Thoracic aorta (tissue), 2 donors: Measurements from ENCODE around the gene SCN8A. TPM values are rescaled to one million over a fixed set of nuclear protein-coding genes. Genes with fewer than 3 reads are reported as not detected.
"Not testable (repeated sequence)": the region's sequence is repeated elsewhere in the genome, so short reads cannot be mapped to it uniquely, and the experiment has no call there.

ENCODE experiments used
- ATAC-seq: fragments of 150-250 bp; one replicate; pipeline ENCODE4 v1.8.0; 2017; ENCODE audit warnings: low read depth; ENCODE audit not compliant: insufficient number of reproducible peaks, low FRiP score
- DNase-seq: peaks from one replicate; pipeline ENCODE4 v3.0.0-alpha.2; 2020; ENCODE audit warnings: low spot score
- H3K27ac ChIP-seq, 2 donors: fragments of 200-600 bp; sonication (generic); 1 replicate in 1 of 2; 2 replicates in 1 of 2; pipeline ENCODE4 v1.5.1; 2016; ENCODE audit warnings: mild to moderate bottlenecking in 2 of 2, moderate library complexity in 2 of 2
- H3K27me3 ChIP-seq: fragments of 200-600 bp; sonication (generic); replicated peaks from 2 replicates; pipeline ENCODE4 v1.6.0; 2016; ENCODE audit warnings: mild to moderate bottlenecking; ENCODE audit not compliant: insufficient read depth
- H3K36me3 ChIP-seq: fragments of 200-600 bp; sonication (generic); one replicate; pipeline ENCODE4 v1.5.1; 2016
- H3K4me1 ChIP-seq, 2 donors: fragments of 200-600 bp; sonication (generic); 1 replicate in 1 of 2; 2 replicates in 1 of 2; pipeline versions ENCODE4 v1.5.1 to v1.6.0; 2016; ENCODE audit warnings: low read depth in 2 of 2, mild to moderate bottlenecking in 1 of 2; ENCODE audit not compliant: control insufficient read depth in 1 of 2
- H3K4me3 ChIP-seq: fragments of 200-600 bp; sonication (generic); 2 replicates; pipeline ENCODE4 v1.5.1; 2016; ENCODE audit warnings: mild to moderate bottlenecking
- H3K9me3 ChIP-seq: fragments of 200-600 bp; sonication (generic); 2 replicates; pipeline ENCODE4 v1.5.1; 2016
- CTCF ChIP-seq: fragments of 200-600 bp; sonication (generic); IDR thresholded peaks from one replicate; pipeline ENCODE4 v1.5.1; 2019; ENCODE audit warnings: antibody characterized with exemption
- total RNA-seq, 2 donors: library from RNA; depleted of rRNA; stranded (reverse); fragments of >200 nt; gene quantifications; one replicate each; pipeline versions ENCODE4 v1.1.0 to v1.2.3, GENCODE V29; 2016

The SCN8A gene
- total RNA-seq, 2 donors from 2014 or later: 0.54 TPM; not detected in 1

DNA sequence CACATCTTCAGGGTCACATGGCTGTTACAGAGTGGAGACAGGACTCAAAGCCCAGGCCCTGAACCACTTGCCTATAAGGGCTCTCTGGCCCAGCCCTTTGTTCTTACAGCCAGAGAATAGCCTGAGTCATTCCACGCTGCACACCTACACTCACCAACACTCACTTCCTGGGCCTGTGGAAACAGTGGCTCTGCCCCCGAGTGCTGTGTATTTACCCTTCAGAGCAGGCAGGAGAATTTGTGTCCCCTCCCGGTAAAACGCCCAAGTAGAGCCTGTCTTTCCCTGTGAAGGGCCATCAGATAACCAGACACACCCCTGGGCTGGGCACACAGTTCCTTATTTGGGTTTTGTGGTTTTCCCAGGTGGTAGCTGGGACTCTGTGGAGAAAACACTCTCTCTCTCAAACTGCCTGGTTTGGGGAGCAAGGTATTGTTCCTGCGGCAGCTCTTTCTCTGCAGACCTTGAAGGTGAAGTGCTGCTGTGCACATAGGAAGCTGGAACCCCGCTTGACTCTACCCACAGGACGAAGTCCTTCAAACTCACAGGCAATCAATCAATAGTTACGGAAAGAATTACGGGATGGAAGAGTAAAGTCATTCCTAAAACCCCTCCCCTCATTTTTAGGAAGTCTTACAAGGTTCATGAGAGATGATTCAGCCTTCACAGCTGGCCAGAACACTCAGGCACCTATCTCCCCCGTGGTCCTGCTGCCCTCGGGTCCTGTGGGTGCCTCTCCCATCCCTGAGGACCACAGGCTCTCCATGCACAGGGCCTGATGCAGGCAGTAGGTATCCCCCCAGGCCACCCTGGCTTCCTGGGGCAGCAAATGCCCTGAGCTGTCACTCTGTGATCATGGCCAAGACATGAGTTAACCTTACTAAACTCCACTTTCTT, 237.1 kb downstream of the SCN8A start:
- no peaks in the 10 kb centered on the region for H3K9me3 ChIP-seq
- no peaks in the 10 kb centered on the region for H3K4me1 ChIP-seq
- H3K27me3 ChIP-seq: no peaks in the 10 kb centered on the region
- ATAC-seq (no peak), DNase-seq (no peak)
- H3K36me3 ChIP-seq: no peaks in the 10 kb centered on the region
- no peak overlapping the region for H3K4me3 ChIP-seq
- no peak for TF ChIP-seq CTCF
- H3K27ac ChIP-seq: no peak overlapping the region

DNA sequence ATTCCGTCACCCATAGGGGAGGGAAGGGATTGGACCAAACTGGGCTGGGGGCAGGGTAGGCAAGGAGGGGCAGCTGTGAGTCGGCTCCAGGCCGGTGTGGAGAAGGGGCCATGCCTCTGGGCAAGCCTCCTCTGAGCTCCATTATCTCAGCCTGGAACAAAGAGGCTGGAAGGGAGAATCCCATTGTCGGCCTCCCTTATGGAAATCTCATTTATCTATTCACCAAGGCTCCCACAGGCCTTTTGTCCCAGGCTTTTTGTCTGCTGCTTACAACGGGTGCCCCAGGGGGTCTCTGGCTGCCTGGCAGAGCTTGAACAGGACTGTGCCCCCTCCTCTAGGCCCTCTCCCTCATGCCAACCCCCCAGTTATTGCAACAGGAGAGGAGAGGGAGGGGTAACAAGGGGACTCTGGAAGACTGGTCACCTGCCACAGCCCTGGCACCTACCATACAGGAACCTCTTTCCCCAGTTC, 238.0 kb downstream of the SCN8A start:
- Histone ChIP-seq H3K36me3 (no peaks in the 10 kb centered on the region), H3K4me3 (no peak overlapping the region), H3K27me3 (no peaks in the 10 kb centered on the region), H3K9me3 (no peaks in the 10 kb centered on the region), H3K4me1 (no peaks in the 10 kb centered on the region), H3K27ac (no peak overlapping the region)
- no peak for TF ChIP-seq CTCF
- DNase-seq: no peak
- ATAC-seq: no peak

GRCh38 chr12:51829641-51830040, 238.6 kb downstream of the SCN8A start:
- H3K27ac ChIP-seq: no peak overlapping the region
- no peaks in the 10 kb centered on the region for H3K27me3 ChIP-seq
- H3K9me3 ChIP-seq: no peaks in the 10 kb centered on the region
- H3K36me3 ChIP-seq: no peaks in the 10 kb centered on the region
- DNase-seq (no peak), ATAC-seq (no peak)
- no peak for TF ChIP-seq CTCF
- no peaks in the 10 kb centered on the region for H3K4me1 ChIP-seq
- no peak overlapping the region for H3K4me3 ChIP-seq

DNA sequence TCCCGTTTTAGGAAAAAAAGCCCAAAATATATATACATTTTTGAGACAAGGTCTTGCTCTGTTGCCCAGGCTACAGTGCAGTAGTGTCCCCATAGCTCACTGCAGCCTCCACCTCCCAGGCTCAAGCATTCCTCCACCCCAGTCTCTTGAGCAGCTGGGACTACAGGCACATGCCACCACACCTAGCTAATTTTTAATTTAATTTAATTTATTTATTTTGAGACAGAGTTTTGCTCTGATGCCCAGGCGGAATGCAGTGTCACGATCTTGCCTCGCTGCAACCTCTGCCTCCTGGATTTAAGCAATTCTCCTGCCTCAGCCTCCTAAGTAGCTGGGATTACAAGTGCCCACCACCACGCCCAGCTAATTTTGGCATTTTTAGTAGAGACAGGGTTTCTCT, 240.8 kb downstream of the SCN8A start:
- ATAC-seq, H3K4me3 ChIP-seq, DNase-seq, H3K27ac ChIP-seq, H3K9me3 ChIP-seq, H3K27me3 ChIP-seq, H3K36me3 ChIP-seq, H3K4me1 ChIP-seq: not testable (repeated sequence)

DNA sequence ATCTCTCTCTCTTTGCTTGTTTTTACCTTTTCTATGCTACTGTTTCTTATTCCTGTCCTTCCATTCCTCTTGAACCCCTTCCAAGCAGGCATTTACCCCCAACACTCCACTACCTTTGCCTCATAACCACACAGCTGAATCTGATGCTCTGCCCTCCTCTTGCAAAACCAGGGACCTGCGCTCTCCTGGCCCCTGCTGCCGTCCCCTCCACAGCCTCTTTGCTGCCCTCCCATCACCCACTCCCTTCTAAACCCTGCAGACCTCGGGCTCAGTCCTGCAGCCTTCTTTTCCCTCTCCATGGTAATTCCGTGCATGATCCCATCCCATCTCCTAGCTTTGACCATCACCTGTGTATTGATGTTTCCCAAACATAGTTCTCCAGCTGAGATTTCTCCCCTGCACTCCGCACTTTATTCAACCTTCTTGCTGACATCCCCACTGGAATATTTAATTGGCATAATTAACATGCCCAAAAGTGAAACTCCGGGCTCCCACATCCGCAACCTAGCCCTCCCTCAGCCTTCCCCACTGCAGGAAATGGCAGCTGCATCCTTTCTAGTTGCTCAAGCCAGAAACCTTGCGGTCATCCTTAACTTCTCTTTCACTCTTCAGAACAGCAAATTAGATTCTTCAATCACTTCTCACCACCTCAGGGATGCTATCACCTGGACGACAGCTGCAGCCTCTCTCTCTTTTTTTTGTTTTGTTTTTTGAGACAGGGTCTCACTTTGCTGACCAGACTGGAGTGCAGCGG, 241.5 kb downstream of the SCN8A start:
- ATAC-seq (no peak), DNase-seq (no peak)
- no peaks in the 10 kb centered on the region for H3K4me1 ChIP-seq
- H3K4me3 ChIP-seq: no peak overlapping the region
- H3K9me3 ChIP-seq: no peaks in the 10 kb centered on the region
- TF ChIP-seq CTCF: no peak
- H3K27me3 ChIP-seq: no peaks in the 10 kb centered on the region
- H3K36me3 ChIP-seq: no peaks in the 10 kb centered on the region
- no peak overlapping the region for H3K27ac ChIP-seq
